ENCODE data around the gene HSD17B3. TPM values are rescaled to one million over a fixed set of nuclear protein-coding genes. Genes with fewer than 3 reads are reported as not detected.

Gene HSD17B3
- total and polyA plus RNA-seq, 4 donors: 0.37 to 4.4 (median 0.41) TPM; not detected in 1

DNA sequence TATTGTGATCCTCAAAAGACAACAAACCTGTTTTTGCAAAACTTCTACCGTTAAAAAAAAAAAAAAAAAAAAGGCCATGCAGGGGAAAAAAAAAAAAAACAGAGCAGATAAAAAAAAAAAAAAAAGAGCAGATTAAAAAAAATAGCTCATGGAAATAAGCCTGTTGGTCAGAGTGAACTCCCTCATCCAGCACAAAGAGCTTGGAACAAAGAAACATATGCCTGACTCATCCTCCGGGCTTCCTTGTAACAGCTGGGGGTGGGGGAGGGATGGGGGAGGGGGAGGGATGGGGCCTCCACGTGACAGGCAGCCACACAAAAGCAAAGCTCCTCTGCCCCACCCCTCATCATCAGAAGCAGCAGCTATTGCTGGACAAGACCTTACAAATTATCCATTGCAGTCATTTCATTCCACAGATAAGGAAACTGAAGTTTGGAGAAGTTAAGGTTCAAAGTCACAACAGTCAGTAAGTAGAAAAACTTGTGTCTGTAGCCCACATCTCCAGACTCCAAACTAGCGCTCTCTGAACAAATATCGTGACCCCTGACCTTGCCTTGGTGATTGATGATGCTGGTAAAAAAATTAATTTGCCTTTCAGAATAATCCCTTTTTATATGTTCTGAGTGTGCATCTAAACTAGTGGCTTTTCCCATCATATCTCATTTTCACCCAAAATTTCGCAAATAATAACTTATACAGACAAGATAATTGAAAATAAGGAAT is 42.6 kb upstream of the HSD17B3 start:
- Histone ChIP-seq H3K9me3 (ENCODE audit: control insufficient read depth in 4 of 4, insufficient read depth in 3 of 4, low read length in 3 of 4) (peaks cover 0 to 5% (median 0%) of the 10 kb centered on the region in 4 donors), H3K4me1 (ENCODE audit: control insufficient read depth in 5 of 5, insufficient read depth in 5 of 5, low read length in 5 of 5) (peaks cover 0 to 22% (median 5%) of the 10 kb centered on the region in 5 donors), H3K36me3 (ENCODE audit: control insufficient read depth in 4 of 4, insufficient read depth in 4 of 4, low read length in 4 of 4) (peaks cover 4 to 10% (median 7%) of the 10 kb centered on the region in 4 donors), H3K27ac (ENCODE audit: low read depth in 1 of 2, low read length in 1 of 2) (no peak overlapping the region), H3K9ac (ENCODE audit: insufficient read depth in 1 of 2, low read length in 2 of 2) (no peak overlapping the region), H3K27me3 (ENCODE audit: control insufficient read depth in 3 of 3, insufficient read depth in 3 of 3, low read length in 2 of 3) (no peaks in the 10 kb centered on the region), H3K4me3 (no peak overlapping the region)
- TF ChIP-seq, protein P1, sequence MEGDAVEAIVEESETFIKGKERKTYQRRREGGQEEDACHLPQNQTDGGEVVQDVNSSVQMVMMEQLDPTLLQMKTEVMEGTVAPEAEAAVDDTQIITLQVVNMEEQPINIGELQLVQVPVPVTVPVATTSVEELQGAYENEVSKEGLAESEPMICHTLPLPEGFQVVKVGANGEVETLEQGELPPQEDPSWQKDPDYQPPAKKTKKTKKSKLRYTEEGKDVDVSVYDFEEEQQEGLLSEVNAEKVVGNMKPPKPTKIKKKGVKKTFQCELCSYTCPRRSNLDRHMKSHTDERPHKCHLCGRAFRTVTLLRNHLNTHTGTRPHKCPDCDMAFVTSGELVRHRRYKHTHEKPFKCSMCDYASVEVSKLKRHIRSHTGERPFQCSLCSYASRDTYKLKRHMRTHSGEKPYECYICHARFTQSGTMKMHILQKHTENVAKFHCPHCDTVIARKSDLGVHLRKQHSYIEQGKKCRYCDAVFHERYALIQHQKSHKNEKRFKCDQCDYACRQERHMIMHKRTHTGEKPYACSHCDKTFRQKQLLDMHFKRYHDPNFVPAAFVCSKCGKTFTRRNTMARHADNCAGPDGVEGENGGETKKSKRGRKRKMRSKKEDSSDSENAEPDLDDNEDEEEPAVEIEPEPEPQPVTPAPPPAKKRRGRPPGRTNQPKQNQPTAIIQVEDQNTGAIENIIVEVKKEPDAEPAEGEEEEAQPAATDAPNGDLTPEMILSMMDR (IDR thresholded peaks at IDR 0.05; ENCODE audit: control extremely low read depth, extremely low read depth): no peak
- DNase-seq: peak in 2 of 3 donors; percentile 68 to 75
- WGBS, 2 donors: 57 to 66% methylated on average over 6 of the region's 6 CpGs
- ATAC-seq (ENCODE audit: insufficient read depth, low FRiP score): no peak

DNA sequence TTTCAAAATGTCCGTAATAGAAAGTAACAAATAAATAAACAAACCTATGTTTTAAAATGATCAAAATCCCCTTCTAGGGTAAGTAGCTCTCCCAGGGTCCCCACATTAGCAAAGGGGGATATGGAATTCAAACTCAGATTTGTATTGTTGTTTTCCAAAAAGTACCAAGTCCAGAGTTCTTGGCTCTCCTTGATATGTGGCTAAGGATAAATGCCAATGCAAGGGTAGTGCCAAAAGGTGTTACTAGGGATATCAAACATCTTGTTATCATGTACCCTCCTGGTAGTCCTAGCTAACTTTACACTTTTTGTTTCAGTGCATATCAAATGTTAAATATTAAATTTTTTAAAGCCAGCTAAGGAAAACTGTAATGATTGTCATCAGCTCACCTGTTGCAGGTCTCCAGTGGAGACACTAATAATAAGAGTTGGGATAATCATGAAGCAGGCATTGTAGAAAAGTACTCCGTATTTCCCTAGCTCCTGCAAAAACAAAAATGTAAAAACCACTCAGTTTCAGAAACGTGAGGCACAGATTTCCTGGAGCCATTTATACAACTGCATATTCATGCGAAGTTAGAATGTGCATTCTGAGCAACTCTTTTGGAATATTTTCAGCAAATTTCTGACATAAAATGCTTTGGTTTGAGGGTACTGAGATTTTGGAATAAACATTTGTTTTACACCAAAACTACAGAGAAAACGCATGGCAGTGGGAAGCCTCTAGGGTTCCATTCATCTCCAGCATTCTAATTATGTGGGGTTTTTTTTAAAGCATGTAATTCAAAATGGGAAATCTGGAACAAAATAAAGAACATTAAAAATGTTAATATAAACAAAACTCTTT is 41.8 kb upstream of the HSD17B3 start:
- Histone ChIP-seq H3K4me3 (no peak overlapping the region), H3K4me1 (ENCODE audit: control insufficient read depth in 5 of 5, insufficient read depth in 5 of 5, low read length in 5 of 5) (peaks cover 0 to 22% (median 5%) of the 10 kb centered on the region in 5 donors), H3K27me3 (ENCODE audit: control insufficient read depth in 3 of 3, insufficient read depth in 3 of 3, low read length in 2 of 3) (no peaks in the 10 kb centered on the region), H3K27ac (ENCODE audit: low read depth in 1 of 2, low read length in 1 of 2) (no peak overlapping the region), H3K9ac (ENCODE audit: insufficient read depth in 1 of 2, low read length in 2 of 2) (no peak overlapping the region), H3K9me3 (ENCODE audit: control insufficient read depth in 4 of 4, insufficient read depth in 3 of 4, low read length in 3 of 4) (peaks cover 0 to 5% (median 0%) of the 10 kb centered on the region in 4 donors), H3K36me3 (ENCODE audit: control insufficient read depth in 4 of 4, insufficient read depth in 4 of 4, low read length in 4 of 4) (peaks cover 4 to 10% (median 7%) of the 10 kb centered on the region in 4 donors)
- WGBS, 2 donors: 79 to 86% methylated on average over 5 of the region's 5 CpGs
- ATAC-seq (ENCODE audit: insufficient read depth, low FRiP score) (no peak), DNase-seq (peak; percentile 18 to 86 (median 80))
- TF ChIP-seq, protein P1 (IDR thresholded peaks at IDR 0.05; ENCODE audit: control extremely low read depth, extremely low read depth): no peak

DNA sequence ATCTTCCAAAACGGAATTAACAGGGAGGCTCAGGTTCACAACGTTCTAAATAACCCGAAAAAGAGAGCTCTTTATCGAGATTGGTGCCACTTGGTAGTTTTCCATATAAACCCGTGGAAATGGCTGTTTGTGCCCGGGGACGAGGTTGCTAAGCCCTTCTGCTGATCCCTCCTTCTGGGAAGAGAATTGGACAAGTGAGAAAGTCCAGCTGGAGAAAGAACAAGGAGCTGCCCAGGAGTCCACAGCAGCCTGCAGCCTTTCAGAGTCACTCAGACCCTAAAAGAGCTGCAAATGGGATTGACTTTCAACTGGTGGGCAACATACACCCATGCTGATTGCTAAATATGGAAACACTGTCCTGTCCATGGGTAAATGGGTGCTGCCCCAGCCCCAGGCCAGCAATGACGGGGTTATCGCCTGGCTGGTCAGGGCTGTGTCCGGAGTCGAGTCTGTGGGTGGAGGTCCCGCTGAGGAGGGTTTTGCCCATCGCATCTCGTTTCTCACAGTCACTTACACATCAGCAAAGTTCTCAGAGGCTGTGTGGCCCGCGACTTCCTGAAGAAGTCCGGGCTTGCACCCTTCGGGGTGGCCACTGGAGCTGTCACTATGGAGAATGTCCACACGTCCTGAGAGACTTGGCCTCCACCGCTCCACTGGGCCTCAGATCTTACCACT is 40.7 kb upstream of the HSD17B3 start:
- no peak for ATAC-seq (ENCODE audit: insufficient read depth, low FRiP score)
- peak overlapping the region in 1 of 2 donors; percentile 6 for H3K27ac ChIP-seq (ENCODE audit: low read depth in 1 of 2, low read length in 1 of 2)

More for the DNA sequence above, 40.7 kb upstream of the HSD17B3 start:
- Histone ChIP-seq H3K9me3 (ENCODE audit: control insufficient read depth in 4 of 4, insufficient read depth in 3 of 4, low read length in 3 of 4) (no peaks in the 10 kb centered on the region), H3K9ac (ENCODE audit: insufficient read depth in 1 of 2, low read length in 2 of 2) (no peak overlapping the region), H3K27me3 (ENCODE audit: control insufficient read depth in 3 of 3, insufficient read depth in 3 of 3, low read length in 2 of 3) (no peaks in the 10 kb centered on the region), H3K4me1 (ENCODE audit: control insufficient read depth in 5 of 5, insufficient read depth in 5 of 5, low read length in 5 of 5) (peaks cover 0 to 22% (median 5%) of the 10 kb centered on the region in 5 donors), H3K36me3 (ENCODE audit: control insufficient read depth in 4 of 4, insufficient read depth in 4 of 4, low read length in 4 of 4) (peaks cover 0 to 10% (median 2%) of the 10 kb centered on the region in 4 donors), H3K4me3 (no peak overlapping the region)
- peak; percentile 81 to 96 (median 95) for DNase-seq
- WGBS, 2 donors: 84 to 87% methylated on average over 20 of the region's 20 CpGs
- TF ChIP-seq, protein P1 (IDR thresholded peaks at IDR 0.05; ENCODE audit: control extremely low read depth, extremely low read depth): no peak
